ENCODE data around the gene MARS2.
"Not testable (repeated sequence)": the region's sequence is repeated elsewhere in the genome, so short reads cannot be mapped to it uniquely, and the experiment has no call there.

MARS2 gene

GRCh38 chr2:197707316-197708213 lies 2.4 kb downstream of the MARS2 start:
- DNase-seq: peak; percentile 43

- DNase-seq: no peak
These were observed 3.2 kb downstream of the MARS2 start for GRCh38 chr2:197708331-197708730.

GRCh38 chr2:197709140-197709539 lies 4.0 kb downstream of the MARS2 start:
- not testable (repeated sequence) for DNase-seq

GRCh38 chr2:197710424-197711042 lies 5.4 kb downstream of the MARS2 start:
- no peak for DNase-seq

GRCh38 chr2:197711578-197711977 lies 6.4 kb downstream of the MARS2 start:
- no peak for DNase-seq

GRCh38 chr2:197713271-197713670 lies 8.1 kb downstream of the MARS2 start:
- no peak for DNase-seq

- no peak for DNase-seq
These were observed 12.7 kb downstream of the MARS2 start for GRCh38 chr2:197717863-197718262.

GRCh38 chr2:197727011-197727410 lies 21.8 kb downstream of the MARS2 start:
- DNase-seq: no peak

- DNase-seq: not testable (repeated sequence)
These were observed 23.7 kb downstream of the MARS2 start for GRCh38 chr2:197728555-197729544.

GRCh38 chr2:197740200-197740599 lies 35.0 kb downstream of the MARS2 start:
- no peak for DNase-seq
